Heart right ventricle (tissue), 16 donors: ENCODE measurements around the gene BAIAP3. TPM values are rescaled to one million over a fixed set of nuclear protein-coding genes. Genes with fewer than 3 reads are reported as not detected.

Experiments used
- ATAC-seq, 8 donors: fragments of 200-7000 bp; cut with Tn5 transposase; one replicate each; pipeline ENCODE4 v1.9.1; 2020; ENCODE audit warnings: mild to moderate bottlenecking in 8 of 8, moderate library complexity in 8 of 8, moderate number of reproducible peaks in 1 of 8
- DNase-seq, 2 donors: peaks; one replicate each; pipeline ENCODE4 v3.0.0-alpha.2; 2020
- H3K27ac ChIP-seq, 10 donors: fragments of 200-600 bp; sonication (generic) in 2 of 10; one replicate each; pipeline versions ENCODE4 v1.5.0 to v1.8.0; 2020 to 2022; ENCODE audit warnings: mild to moderate bottlenecking in 3 of 10
- H3K27me3 ChIP-seq, 7 donors: fragments of 200-600 bp; one replicate each; pipeline ENCODE4 v1.8.0; 2021 to 2022; ENCODE audit warnings: mild to moderate bottlenecking in 2 of 7
- H3K36me3 ChIP-seq, 9 donors: fragments of 200-600 bp; sonication (generic) in 1 of 9; one replicate each; pipeline versions ENCODE4 v1.5.0 to v1.8.0; 2020 to 2022; ENCODE audit warnings: mild to moderate bottlenecking in 2 of 9
- H3K4me1 ChIP-seq, 9 donors: fragments of 200-600 bp; sonication (generic) in 1 of 9; one replicate each; pipeline versions ENCODE4 v1.5.0 to v1.8.0; 2020 to 2022; ENCODE audit warnings: mild to moderate bottlenecking in 4 of 9
- H3K4me3 ChIP-seq, 10 donors: fragments of 200-600 bp; sonication (generic) in 2 of 10; one replicate each; pipeline versions ENCODE4 v1.5.0 to v1.8.0; 2020 to 2022; ENCODE audit warnings: mild to moderate bottlenecking in 7 of 10, moderate library complexity in 2 of 10
- H3K9me3 ChIP-seq, 11 donors: fragments of 200-600 bp in 10 of 11; sonication (generic) in 2 of 11; one replicate each; pipeline versions ENCODE4 v1.5.0 to v1.8.0; 2013 to 2022; ENCODE audit warnings: mild to moderate bottlenecking in 2 of 11, control low read depth in 1 of 11, moderate library complexity in 1 of 11
- WGBS, 2 donors: extraction: QIAGEN DNeasy Blood & Tissue Kit; methylation state at CpG; one replicate each; pipeline ENCODE4 v1.1.7; 2013; ENCODE audit warnings: inconsistent platforms in 1 of 2; 5-methylcytosine and 5-hydroxymethylcytosine counted together
- intact Hi-C, 10 donors: fragments of 100-400 bp; cut with DNase I; formaldehyde crosslinking; loops; one replicate each; pipeline versions ENCODE4 v1.11.1 to v1.14.2; 2022
- polyA plus RNA-seq, 2 donors: library from polyadenylated mRNA; stranded (reverse); fragments of 200-250 nt; gene quantifications; one replicate each; pipeline ENCODE4 v1.2.3, GENCODE V29; 2013
- total RNA-seq, 10 donors: library from RNA; stranded (reverse); fragmentation: NEBNext Ultra II Directional in 3 of 10; extraction: Animal tissue kit (Norgen Biotek cat#: 25700) in 3 of 10; gene quantifications; one replicate each; pipeline versions ENCODE4 v1.2.1 to v1.2.4, GENCODE V29; 2021 to 2023
- TF ChIP-seq, protein P1 (sequence below), 9 donors: fragments of 200-600 bp; sonication (generic) in 2 of 9; IDR thresholded peaks; one replicate each; pipeline versions ENCODE4 v1.5.0 to v1.8.0; 2021 to 2022; ENCODE audit warnings: antibody characterized with exemption in 9 of 9, mild to moderate bottlenecking in 5 of 9, moderate library complexity in 1 of 9
- donor health status: Arrhythmogenic right ventricular cardiomyopathy.
- donor health status: ischemic (EF 13 %, LVEDD 7.1; RV severe dilation, severe dysfunction).
- donor health status: healthy with polysubstance abuse.
- donor health status: DM: no; HTN: yes; CAD: no.
- donor health status: DM: no; HTN: no; CAD: no.
- donor health status: ischemic (EF 25% LVEDD 6.9; RV normal size, moderate dysfunction).
- donor health status: ischemic (EF 25% LVEDD 5.7; RV mildly dilated, moderate dysfunction).
- donor health status: healthy.
- donor health status: DM: yes; HTN: yes; CAD: no.
- donor health status: Ischemic cardiomyopathy.
- donor health status: ischemic (EF 35%, LVEDD 5.7; RV mildly dilated, moderate dysfunction).
- donor health status: nonischemic (EF 11% LVEDD 7.7; RV severe dilation, severe dysfunction).
- donor health status: DM: yes; HTN: yes; CAD: no.
- donor health status: PGD.
- donor health status: ischemic (EF 29% LVEDD 5.4; RV normal size, mild dysfunction).
- donor health status: nonischemic (EF 23%, LVEDD 6.1; RV moderate dilation, normal function).

BAIAP3 gene
- total and polyA plus RNA-seq, 12 donors = 0.37 to 6.8 (median 2.0) TPM

- ATAC-seq (peak in 3 of 8 donors; percentile 0 to 3 (median 3)), DNase-seq (no peak)
- WGBS, 2 donors = 11 to 17% methylated on average over 13 of the region's 13 CpGs
- Histone ChIP-seq H3K27ac (peak overlapping the region; percentile 69 to 100 (median 84)), H3K36me3 (peaks cover 0 to 44% (median 23%) of the 10 kb centered on the region in 9 donors), H3K27me3 (no peaks in the 10 kb centered on the region), H3K4me3 (peak overlapping the region; percentile 60 to 99 (median 84)), H3K4me1 (peaks cover 21 to 45% (median 35%) of the 10 kb centered on the region in 9 donors), H3K9me3 (no peaks in the 10 kb centered on the region)
- intact Hi-C loops = loop anchor here in 2 of 10 donors (5.0 to 10.0 kb wide), 3 partner anchors 41 to 101 kb away; partner anchors contain the start of genes GNPTG (in 1 of the 2), TSR3 (in 1 of the 2) and UNKL (in 1 of the 2)
- TF ChIP-seq, protein P1, sequence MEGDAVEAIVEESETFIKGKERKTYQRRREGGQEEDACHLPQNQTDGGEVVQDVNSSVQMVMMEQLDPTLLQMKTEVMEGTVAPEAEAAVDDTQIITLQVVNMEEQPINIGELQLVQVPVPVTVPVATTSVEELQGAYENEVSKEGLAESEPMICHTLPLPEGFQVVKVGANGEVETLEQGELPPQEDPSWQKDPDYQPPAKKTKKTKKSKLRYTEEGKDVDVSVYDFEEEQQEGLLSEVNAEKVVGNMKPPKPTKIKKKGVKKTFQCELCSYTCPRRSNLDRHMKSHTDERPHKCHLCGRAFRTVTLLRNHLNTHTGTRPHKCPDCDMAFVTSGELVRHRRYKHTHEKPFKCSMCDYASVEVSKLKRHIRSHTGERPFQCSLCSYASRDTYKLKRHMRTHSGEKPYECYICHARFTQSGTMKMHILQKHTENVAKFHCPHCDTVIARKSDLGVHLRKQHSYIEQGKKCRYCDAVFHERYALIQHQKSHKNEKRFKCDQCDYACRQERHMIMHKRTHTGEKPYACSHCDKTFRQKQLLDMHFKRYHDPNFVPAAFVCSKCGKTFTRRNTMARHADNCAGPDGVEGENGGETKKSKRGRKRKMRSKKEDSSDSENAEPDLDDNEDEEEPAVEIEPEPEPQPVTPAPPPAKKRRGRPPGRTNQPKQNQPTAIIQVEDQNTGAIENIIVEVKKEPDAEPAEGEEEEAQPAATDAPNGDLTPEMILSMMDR (IDR thresholded peaks at IDR 0.05) = no peak
Observed at GRCh38 chr16:1311212-1311737, 22.2 kb upstream of the BAIAP3 start.

DNA sequence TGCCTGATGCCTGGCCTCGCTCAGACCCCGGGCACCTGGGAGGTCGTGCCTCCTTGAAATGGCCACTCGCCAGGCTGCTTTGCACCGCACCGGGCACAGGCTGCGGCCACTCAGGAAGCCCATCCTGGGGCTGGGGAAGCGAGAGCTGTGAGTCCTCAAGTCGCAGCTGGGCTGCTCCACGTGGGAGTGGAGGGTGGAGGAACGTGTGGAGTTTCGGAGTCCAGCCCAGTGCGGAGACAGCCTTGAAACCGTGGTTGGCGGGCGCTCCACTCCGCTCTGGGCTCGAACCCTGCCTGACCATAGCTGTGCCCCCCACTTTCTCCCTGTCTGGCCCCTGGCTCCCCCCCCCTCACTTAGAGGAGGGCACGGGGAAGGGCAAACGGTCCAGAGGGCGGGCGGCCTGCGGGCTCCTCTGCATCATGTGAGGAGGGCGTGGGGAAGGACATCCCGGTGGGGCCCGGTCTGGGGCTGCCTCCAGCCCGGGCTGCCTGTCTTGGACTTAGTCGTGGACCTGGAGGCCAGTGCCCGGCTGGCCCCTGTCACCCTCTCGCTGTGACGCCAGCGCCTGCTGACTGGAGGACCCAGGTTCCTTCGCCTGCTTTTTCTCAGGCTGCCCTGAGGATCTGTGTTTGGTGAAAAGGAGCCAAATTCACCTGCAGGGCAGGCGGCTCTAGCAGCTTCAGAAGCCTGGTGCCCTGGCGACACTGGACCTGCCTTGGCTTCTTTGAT is 21.5 kb upstream of the BAIAP3 start:
- Histone ChIP-seq H3K4me1 (peaks cover 21 to 45% (median 35%) of the 10 kb centered on the region in 9 donors), H3K36me3 (peaks cover 0 to 50% (median 28%) of the 10 kb centered on the region in 9 donors), H3K27me3 (no peaks in the 10 kb centered on the region), H3K27ac (peak overlapping the region; percentile 69 to 100 (median 84)), H3K9me3 (no peaks in the 10 kb centered on the region), H3K4me3 (peak overlapping the region in 9 of 10 donors; percentile 77 to 99 (median 87))
- TF ChIP-seq, protein P1 (IDR thresholded peaks at IDR 0.05) = no peak
- intact Hi-C loops = loop anchor here in 2 of 10 donors (5.0 to 10.0 kb wide), 3 partner anchors 40 to 100 kb away; partner anchors contain the start of genes GNPTG (in 1 of the 2), TSR3 (in 1 of the 2) and UNKL (in 1 of the 2)
- peak in 7 of 8 donors; percentile 13 to 60 (median 45) for ATAC-seq
- WGBS, 2 donors = 14 to 15% methylated on average over 33 to 35 of the region's 35 CpGs
- peak; percentile 35 to 42 for DNase-seq

- DNase-seq (no peak), ATAC-seq (no peak)
- H3K4me1 ChIP-seq = peaks cover 21 to 45% (median 35%) of the 10 kb centered on the region in 9 donors
- 68 to 73% methylated on average over 16 of the region's 16 CpGs for WGBS, 2 donors
- peak overlapping the region in 8 of 10 donors; percentile 70 to 100 (median 90) for H3K27ac ChIP-seq
- H3K4me3 ChIP-seq = peak overlapping the region in 8 of 10 donors; percentile 77 to 99 (median 88)
- intact Hi-C loops = loop anchor here in 2 of 10 donors (5.0 to 10.0 kb wide), 3 partner anchors 40 to 100 kb away; partner anchors contain the start of genes GNPTG (in 1 of the 2), TSR3 (in 1 of the 2) and UNKL (in 1 of the 2)
- H3K27me3 ChIP-seq = no peaks in the 10 kb centered on the region
- no peaks in the 10 kb centered on the region for H3K9me3 ChIP-seq
- H3K36me3 ChIP-seq = peaks cover 0 to 56% (median 33%) of the 10 kb centered on the region in 9 donors
- TF ChIP-seq, protein P1 (IDR thresholded peaks at IDR 0.05) = no peak
Observed at GRCh38 chr16:1312467-1312816, 21.0 kb upstream of the BAIAP3 start.

DNA sequence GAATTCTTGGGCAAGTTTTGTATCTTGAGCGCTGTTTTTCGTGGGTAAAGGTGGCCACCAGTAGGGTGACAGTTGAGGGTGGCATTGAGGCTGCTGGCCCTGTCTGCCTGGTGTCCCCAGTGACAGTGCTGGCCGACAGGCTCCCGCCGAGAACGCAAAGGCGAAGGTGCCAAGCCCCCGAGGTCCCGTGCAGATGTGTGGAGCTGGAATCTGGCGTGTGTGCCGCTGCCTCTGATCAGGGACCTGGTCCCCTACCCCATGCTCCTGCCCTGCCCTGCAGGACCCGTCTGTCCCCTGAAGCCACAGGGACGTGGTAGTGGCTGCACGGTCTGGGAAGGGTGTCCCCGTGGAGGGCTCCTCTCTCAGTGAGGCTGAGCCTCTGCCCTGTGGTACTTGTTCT is 20.5 kb upstream of the BAIAP3 start:
- TF ChIP-seq, protein P1 (IDR thresholded peaks at IDR 0.05) = no peak
- Histone ChIP-seq H3K27me3 (no peaks in the 10 kb centered on the region), H3K9me3 (no peaks in the 10 kb centered on the region), H3K4me1 (peaks cover 21 to 45% (median 35%) of the 10 kb centered on the region in 9 donors), H3K4me3 (peak overlapping the region in 2 of 10 donors; percentile 87 to 99), H3K36me3 (peaks cover 0 to 60% (median 38%) of the 10 kb centered on the region in 9 donors), H3K27ac (peak overlapping the region in 7 of 10 donors; percentile 73 to 100 (median 98))
- DNase-seq = no peak
- no peak for ATAC-seq
- intact Hi-C loops = loop anchor here in 2 of 10 donors (5.0 to 10.0 kb wide), 3 partner anchors 39 to 99 kb away; partner anchors contain the start of genes GNPTG (in 1 of the 2), TSR3 (in 1 of the 2) and UNKL (in 1 of the 2)
- WGBS, 2 donors = 80% methylated on average over 15 of the region's 15 CpGs
